HG03571 (cell line): ENCODE data around the gene GET3.
A peak's percentile ranks its signal among the peaks of the same experiment; 100 is the strongest.
"Not testable (repeated sequence)": the region's sequence is repeated elsewhere in the genome, so short reads cannot be mapped to it uniquely, and the experiment has no call there.

Experiments used
- ATAC-seq: cut with Tn5 transposase; IDR thresholded peaks from one replicate; pipeline ENCODE4 v1.9.1; 2021; ENCODE audit not compliant: unreplicated experiment

The GET3 gene

DNA sequence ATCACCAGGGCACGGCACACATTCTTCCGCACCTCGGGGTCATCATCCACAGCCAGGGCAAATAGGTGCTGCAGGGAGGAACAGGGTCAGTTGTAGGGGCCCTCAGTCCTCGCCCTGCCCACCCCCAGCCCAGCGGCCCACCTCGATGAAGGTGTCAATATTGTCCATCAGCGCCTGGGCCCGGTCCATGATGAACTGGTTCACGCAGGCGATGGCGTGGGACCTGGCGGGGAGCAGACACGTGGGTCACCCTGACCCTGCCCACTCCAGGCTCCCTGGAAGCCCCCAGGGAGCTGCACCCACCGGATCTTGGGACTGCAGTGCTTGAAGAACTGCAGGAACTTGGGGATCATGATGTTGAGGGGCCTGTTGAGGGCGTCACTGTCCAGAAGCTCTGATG, 22.2 kb upstream of the GET3 start:
- no peak for ATAC-seq

DNA sequence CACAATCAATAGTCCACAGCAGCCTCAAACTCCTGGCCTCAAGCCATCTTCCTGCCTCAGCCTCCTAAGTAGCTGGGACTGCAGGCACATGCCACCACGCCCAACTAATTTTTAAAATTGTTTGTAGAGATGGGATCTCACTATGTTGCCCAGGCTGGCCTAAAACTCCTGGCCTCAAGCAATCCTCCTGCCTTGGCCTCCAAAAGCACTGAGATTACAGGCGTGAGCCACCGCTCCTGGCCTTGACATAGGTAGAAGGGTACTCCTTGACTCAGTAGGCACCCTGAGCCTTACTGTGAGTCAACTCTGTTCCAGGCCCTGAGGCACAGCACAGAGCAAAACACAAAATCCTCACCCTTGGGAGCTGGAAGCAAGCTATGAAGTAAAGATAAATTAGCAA, 21.4 kb upstream of the GET3 start:
- no peak for ATAC-seq

DNA sequence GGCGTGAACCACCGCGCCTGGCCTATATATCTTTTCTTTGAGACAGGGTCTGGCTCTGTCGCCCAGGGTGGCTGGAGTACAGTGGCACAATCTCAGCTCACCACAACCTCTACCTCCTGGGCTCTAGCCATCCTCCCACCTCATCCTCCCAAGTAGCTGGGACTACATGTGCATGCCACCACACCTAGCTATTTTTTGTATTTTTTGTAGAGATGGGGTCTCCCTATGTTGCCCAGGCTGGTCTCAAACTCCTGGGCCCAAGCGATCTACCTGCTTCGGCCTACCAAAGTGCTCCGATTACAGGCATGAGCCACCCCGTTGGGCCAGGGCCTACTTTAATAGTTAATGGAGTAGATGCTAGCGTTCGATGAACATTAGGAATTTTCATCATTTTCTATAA, 17.0 kb upstream of the GET3 start:
- ATAC-seq = no peak

DNA sequence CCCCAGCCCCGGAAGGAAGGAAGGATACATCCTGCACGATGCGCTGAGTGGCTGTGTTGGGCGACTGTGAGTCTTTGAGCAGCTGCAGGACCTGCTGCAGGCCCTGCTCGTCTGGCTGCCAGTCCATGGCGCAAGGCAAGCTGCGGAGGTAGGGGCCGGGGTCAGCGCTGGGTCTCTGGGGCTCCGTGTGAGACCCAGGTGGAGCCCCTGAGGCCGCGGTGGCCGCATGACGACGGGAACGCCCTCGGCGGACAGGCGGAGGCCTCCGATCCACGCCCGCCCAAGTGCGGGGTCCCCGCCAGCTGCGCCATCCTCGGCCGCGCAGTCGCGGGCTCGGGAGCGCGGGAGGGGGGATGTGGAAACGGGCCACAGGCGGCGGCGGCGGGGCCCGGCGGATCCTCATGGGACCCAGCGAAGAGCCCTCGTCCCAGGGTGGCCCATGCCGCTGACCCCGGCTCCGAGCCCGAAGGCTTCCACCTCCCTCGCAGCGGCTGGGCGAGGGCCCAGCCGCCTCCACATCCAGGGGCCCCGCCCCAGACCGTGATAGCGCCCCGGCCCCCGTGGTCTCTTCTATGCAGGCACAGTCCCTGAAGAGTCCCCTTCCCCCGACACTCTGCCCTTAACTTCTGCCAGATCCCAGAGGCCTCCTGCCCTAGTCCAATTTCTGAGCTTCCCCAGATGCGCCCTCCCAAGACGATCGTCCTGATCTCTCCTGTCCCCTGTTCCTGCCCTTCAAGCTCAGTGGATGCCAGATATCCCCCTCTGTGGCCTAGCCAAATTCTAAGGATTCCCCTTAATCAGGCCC, 16.2 kb upstream of the GET3 start:
- no peak for ATAC-seq

DNA sequence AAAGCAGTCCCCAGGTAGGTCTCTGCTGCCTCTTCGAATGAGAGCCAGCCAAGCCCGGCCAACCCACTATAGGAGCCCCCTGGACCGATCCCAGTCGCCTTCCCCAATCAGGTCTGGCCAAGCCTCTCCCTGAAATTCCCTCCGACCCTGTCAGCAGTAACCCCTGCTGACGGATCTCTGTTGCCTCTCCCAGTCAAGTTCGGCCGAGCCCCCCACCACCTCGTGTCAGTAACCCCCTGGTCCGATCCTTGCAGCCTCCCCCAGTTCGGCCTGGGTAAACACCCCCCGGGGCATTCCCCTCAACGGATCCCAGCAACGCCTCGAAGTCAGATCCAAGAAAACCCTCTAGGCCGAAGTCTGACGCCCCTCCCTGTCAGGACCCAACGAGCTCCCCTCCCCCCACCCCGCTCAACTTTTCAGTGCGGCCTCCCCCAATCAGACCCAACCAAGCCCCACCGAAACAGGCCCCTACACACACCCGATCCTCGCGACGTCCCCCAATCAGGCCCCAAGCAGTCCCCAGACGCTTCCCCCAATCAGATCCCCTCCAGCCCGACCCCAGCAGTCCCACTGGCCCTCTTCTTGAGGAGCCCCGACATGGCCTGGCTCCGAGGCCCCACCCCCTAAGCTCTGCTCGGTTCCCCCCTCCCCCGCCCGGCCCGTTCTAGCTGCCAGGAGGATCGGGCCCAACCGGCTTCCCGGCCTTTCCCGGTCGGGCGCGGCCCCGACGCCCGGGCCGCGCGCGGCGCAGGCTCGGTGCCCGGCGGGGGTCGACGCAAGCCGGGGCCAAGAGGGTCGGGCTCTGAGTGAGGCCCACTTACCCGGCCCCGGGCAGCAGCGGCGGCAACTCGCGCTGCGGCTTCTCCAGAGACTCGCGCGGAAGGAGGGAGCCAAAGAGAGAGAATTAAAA, 15.4 kb upstream of the GET3 start:
- peak; percentile 18 for ATAC-seq

DNA sequence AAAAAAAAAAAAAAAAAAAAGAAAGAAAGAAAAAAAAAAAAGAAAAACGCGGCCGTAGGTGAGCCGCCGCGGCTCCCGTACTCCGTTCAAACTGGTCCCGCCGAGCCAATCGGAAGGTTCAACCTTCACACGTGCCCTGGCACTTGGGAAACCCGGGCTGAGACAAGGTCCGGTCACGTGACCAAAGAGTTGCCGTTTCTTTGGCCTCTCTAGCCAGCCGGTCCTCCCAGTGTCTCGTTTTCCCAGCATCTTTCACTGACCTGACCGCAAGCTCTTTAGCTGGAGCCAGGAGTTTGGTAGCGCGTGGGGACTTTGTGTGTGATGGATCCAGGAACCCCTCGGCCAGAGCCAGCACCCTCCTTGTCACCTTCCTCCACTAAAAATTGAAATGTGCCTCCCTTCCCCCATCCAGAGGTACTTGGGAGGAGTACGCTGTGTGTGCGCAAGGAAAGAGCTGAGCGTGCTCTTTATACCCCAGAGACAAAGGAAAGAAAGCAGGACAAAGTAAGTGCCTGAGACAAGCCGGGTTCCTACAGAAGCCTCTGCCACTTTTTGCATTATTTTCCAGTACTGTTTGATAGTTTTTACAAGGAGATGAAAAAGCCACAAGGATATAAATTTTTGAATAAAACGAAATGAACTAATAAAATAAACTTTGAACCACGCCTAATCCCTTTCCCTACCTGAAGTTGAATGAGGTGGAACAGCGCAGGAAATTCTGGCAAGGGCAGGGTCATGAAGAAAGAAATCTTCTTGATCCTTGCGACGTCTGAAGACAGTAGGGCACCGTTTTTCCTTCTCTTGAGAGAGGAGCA, 14.5 kb upstream of the GET3 start:
- peak; percentile 65 for ATAC-seq

DNA sequence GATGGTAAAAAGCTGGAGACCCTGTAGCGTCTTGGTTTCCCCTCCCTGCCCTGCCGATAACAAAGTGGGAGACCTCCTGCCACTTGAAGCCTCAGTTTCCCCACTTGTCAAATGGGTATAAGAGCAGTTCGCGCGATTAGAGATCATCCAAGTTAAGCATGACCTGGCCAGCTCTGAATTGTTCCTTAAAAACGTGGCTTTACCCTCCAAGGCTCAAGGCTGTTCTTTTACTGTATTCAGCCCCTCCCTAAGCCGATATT, 14.0 kb upstream of the GET3 start:
- no peak for ATAC-seq

DNA sequence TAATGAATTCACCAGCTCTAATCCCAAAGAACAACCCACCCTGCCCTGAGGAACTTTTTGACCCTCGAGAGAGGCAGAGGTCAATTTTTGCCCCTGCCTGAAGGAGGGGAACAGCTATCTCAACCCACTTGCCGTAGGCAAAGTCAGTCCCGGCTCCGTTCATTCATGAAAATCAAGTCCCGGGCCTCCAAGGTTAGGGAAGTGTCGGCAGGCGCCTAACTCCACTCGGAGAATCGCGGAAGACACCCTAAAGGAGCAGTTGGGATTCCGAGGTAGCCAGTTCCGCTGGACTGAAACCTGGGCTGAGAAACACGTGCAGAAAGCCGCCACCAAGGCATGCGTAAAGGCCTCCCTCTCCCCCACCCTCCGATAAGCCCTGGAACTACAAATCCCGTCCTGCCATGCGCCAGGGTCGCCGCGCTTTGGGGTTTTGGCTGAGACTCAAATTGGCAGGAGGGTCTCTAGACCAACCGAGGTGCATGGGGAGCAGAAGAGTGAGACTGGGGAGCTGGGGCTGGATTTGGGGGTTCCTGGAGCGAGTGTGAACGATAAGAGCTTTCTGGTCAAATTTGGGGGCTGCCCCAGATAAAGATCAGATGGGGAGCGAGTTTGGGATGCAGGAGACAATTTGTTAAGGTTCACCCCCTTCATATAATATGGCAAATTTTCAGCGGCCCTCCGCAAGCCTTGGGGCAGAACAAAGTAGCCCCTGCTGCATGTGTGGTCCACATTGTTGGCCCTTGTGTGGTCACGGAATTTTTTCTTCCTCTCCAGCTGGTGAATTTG, 13.5 kb upstream of the GET3 start, which contains the start of gene TNPO2:
Gene TNPO2 (minus strand): TSS at position 292 of the 786 bp plus-strand sequence. CDS start 2,955 bp downstream, outside the sequence.
- no peak for ATAC-seq

DNA sequence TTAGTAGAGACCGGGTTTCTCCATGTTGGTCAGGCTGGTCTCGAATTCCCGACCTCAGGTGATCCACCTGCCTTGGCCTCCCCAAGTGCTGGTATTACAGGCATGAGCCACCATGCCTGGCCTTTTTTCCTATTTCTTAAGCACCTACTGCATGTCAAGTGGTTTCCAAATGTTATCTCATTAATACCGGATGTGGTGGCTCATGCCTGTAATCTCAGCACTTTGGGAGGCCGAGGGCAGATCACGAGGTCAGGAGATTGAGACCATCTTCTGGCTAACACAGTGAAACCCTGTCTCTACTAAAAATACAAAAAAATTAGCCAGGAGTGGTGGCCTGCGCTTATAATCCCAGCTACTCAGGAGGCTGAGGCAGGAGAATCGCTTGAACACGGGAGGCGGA, 11.7 kb upstream of the GET3 start:
- not testable (repeated sequence) for ATAC-seq

DNA sequence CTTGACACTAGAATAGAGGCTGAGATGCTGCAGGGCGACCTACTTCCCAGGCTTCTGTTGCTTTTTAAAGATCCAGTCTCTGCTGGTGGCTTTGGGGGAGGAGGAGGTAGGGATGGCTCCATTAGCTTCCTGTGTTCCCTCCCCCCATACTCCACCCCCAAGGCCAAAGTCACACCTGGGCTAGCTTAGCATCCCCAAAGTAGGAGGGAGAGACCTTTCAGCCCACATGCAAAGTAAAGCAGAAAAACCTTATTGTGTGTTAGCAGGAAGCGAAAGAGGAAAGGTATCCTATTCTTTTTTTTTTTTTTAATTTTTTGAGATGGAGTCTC, 10.3 kb upstream of the GET3 start:
- ATAC-seq = no peak

DNA sequence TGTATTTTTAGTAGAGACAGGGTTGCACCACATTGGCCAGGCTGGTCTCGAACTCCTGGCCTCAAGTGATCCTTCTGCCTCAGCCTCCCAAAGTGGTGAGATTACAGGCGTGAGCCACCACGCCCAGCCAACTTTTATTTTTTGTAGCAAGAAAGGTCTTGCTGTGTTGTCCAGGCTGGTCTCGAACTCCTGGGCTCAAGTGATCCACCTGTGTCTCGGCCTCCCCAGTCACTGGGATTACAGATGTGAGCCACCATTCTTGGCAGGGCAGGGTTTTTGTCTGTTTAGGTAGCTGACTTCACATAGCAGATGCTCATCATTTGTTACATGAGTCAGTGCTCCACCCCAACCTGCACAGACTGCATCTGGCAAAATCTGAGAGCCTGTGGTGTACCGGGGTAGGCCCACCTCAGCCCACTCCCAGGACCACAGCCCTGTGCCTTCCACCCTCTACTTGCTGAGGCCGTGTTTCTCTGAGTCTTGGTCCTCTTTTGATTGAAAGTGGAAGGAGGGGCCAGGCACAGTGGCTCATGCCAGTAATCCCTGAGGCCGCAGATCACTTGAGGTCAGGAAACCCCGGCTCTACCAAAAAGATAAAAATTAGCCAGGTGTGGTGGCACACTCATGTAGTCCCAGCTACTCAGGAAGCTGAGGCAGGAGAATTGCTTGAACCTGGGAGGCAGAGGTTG, 9.4 kb upstream of the GET3 start:
- no peak for ATAC-seq

DNA sequence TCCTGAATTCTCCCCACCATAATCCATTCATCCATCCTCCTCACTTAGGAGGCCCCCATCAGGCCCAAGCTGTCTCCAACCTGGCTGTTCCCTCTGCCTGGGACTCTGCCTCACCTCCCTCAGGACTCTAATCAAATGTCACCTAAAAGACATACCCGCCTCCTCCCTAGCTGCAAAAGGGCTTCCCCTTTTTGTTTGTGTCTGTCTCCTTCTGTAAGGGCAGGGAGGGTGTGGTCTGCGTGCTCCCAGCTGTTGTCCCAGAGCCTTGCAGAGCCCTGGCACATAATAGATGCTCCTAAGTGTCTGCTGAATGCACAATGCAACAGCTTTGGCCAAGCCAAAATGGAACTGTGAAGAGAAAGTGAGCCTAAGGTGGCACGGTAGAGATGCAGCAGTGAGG, 7.2 kb upstream of the GET3 start:
- ATAC-seq = no peak

DNA sequence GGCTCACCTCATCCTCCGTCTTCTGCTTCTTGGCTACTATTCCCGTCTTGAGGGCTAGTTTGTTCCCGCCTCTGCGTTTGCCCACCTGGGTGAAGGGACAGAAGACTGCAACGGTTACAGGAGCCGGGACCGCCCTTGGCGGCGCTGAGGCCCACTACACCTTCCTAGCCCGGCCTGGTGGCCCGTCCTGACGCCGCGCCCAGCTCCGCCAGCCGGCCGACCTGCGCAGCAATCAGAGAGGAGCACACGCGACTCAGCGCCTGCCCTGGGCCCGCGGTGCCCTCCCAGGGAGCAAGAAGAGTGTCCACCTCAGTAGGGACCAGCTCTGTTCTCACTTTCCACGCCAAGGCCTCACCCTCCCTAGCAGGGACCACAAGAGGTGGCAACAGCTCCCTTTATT, 6.0 kb upstream of the GET3 start:
- ATAC-seq = no peak

DNA sequence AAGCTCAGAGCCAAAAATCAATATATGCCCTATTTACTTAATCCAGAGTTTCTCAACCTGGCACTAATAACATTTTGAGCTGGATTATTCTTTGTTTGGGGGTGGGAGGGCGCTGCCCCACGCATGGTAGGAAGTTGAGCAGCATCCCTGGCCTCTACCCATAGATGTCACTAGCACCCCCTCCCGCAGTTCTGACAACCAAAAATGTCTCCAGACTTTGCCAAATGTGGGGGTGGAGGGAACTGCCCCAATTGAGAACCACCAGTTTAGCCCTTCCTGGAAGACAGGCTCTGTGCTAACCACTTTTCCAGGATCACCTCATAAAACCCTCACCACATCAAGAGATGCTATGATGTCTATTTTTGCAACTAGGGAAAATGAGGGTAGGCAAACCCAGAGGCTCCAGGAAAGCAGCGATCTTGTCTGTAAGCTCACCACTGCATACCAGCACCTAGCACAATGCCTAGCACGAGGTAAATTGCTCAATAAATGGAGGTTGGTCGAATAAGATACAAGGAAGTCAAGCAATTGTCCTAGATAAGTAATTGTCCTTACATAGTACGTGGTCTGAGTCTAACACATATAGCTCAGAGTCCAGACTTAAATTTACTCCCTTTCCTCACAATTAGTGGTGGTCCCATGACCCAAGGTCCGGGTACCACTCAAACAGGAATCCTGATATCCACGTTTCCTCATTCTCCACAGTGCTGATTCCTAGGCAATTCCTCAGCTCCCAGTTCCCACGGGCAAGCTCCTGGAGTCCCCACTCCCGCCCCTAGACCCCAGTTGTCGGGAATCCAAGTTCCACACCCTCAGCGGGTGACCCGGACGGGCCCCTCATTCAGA, 3.7 kb upstream of the GET3 start:
- ATAC-seq = no peak

DNA sequence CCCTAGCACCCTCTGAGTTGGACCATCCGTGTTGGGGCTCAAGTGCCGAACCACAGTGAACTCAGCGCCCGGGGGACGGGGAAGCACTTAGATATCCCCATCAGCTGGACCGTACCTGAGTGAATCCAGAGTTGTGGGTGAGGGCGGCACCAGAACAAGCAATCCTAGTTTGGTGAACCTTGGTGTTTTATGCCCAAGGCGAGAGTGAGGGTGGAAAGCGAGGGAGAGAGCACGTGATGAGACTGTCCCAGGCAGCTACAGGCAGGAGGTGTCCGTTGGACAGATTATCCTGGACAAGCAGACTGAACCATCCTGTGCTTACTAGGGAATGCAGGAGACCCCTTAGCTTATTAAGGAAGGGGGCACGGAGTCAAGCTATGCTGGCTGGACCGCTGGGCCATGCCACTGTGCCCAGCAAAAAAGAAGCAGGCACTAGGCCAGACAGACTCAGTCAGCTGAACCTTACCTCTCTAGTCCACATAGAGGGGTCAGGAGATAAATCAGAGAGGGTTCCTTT, 596 bp downstream of the GET3 start:
- ATAC-seq = no peak

DNA sequence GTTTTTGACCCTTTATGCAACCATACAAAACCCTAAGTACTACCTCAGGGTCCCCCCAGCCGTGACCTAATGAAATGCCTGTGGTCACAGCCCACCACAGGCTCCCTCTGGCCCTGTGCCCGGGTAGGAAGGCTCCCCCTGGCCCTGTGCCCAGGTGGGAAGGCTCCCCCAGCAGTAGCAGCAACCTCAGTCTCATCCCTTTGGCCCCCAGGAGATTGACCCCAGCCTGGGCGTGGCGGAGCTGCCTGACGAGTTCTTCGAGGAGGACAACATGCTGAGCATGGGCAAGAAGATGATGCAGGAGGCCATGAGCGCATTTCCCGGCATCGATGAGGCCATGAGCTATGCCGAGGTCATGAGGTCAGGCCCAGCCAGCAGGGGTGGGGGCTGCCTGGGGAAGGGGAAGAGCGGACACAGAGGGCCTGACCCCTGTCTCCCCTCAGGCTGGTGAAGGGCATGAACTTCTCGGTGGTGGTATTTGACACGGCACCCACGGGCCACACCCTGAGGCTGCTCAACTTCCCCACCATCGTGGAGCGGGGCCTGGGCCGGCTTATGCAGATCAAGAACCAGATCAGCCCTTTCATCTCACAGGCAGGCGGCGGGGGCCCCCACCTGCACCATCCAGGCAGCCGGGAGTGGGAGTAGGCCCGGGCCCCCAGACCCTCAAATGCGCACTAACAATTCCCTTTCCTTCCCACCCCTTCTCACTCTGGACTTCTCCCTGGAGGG, 8.0 kb downstream of the GET3 start:
- ATAC-seq = no peak

DNA sequence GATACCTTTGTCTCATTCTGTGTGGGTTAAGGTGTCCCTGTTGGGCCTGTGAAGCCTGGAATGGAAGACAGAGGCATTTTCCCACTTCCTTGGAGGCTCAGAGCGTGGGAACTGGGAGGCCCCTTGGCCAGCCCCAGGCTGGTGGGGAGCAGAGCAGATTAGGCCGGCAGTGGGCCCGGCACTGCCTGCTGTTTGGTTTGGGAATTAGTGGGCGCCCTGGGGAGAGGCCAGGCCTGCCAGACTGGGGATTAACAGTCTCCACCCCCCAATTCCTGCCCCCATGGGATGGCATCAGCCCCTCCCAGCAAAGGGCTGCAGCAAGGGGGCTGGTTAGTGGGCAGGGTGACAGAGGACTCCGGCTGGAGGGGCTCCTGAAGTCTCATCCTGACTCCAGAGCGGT, 11.2 kb downstream of the GET3 start:
- ATAC-seq = no peak

DNA sequence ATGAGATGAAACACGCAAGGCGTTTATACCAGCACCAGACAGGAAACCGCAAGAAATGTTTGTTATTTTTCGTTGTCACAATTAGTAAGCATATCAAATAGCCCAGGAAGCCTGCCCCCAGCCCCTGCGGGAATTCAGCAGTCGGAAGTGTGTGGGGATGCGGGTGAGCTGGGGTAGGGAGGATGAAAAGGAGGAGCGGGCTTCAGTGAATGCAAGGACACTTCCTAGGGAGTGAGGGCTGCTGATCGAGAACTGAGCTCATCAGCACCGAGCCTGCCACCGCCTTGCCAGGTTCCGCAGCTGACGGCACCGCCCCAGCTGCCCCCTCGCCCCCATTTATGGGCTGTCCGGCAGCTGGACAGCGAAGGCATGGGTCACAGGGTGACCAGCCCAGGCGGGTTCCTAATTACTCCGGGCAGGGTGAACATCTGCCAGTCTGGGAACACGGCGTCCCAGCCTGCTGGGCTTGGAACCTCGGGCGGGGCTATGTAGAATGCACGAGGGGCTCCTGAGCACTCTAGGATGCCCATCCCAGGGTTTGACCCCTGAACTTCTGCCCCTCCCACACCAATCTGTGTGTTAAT, 12.7 kb downstream of the GET3 start:
- ATAC-seq = no peak
